GM19467 (cell line): ENCODE results near the gene HNRNPA0.
"Not testable (repeated sequence)": the region's sequence is repeated elsewhere in the genome, so short reads cannot be mapped to it uniquely, and the experiment has no call there.

Source experiments
- ATAC-seq: cut with Tn5 transposase; IDR thresholded peaks from one replicate; pipeline ENCODE4 v1.9.1; 2021; ENCODE audit warnings: mild to moderate bottlenecking, moderate library complexity; ENCODE audit not compliant: unreplicated experiment

HNRNPA0 gene

DNA sequence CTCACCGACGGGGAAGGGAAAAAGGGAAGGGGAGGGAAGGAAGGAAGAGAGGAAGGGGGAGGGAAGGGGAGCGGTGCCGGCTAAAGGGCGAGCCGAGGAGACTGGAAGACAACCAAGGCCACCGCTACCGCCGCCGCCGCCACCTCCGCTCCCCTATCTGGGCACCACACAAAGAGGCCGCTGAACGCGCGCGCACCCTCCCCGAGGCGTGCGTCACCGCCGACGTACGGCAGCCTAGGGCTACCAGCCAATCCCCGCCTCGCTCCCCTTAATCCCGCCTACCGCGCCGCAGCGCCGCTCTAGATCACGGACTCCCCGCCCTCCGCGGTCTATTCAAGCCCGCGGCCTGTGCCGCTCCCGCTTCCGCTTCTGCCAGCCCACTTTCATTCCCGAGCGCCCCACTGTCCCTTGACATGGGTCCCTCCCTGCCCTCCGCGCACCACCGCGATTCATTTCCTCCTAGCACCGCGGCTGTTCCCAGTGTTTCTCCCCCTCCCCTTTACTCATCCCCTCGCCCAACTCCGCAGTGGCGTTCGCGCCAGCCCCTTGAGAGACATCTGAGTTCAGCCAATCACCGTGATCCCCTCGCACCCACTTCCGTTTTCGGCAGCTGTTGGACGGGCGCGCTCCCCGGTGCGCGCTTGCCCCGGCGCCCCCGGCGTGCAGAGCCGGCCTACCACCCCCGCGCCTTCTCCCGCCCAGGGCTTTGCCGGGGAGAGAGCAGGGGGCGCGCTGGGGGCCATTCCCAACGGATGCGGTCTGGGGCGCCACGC is at the start of gene HNRNPA0:
TSS of gene HNRNPA0 (minus strand) at position 176 of the 773 bp plus-strand sequence. CDS start 297 bp downstream, outside the sequence.
- peak; percentile 77 for ATAC-seq

DNA sequence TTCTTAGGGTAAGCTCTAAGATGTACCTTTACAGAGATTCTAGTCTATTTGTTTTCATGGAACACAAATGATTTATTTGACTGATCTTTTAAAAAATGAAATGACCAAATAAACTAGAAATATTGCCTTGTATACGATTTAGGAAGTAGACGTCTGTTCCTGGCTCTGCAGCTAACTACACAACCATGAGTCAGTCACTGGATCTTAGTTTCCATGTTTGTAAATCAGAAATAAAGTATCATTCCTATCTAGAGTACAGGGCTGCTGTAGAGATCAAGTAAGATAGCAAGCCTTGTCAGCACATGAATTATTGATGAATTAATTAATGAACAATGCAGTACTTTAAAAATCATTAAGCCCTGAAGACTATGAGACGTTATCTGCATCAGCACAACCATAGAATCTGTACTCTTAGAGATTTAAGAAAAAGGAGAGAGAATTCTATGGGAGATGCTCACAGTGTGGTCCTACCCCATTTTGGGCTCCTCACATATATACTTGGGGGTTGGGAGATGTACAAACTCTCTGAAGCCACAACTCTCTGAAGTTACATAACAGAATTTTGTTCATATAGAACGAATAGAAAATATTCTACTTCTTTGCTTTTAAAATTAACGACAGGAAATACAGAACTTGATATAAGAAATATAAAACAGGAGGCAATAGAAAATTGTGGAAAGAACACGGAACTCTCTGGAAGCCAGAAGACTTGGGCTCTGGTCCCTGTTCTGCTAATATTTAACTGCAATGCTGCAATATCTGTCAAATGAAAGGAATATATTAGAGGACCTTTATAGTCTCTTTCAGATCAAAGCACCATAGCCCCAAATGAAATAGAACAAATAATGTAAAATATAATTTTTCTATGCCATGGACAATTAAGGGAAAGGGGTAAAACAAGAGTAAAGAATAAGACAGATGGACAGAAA is 48.4 kb upstream of the HNRNPA0 start:
- no peak for ATAC-seq

DNA sequence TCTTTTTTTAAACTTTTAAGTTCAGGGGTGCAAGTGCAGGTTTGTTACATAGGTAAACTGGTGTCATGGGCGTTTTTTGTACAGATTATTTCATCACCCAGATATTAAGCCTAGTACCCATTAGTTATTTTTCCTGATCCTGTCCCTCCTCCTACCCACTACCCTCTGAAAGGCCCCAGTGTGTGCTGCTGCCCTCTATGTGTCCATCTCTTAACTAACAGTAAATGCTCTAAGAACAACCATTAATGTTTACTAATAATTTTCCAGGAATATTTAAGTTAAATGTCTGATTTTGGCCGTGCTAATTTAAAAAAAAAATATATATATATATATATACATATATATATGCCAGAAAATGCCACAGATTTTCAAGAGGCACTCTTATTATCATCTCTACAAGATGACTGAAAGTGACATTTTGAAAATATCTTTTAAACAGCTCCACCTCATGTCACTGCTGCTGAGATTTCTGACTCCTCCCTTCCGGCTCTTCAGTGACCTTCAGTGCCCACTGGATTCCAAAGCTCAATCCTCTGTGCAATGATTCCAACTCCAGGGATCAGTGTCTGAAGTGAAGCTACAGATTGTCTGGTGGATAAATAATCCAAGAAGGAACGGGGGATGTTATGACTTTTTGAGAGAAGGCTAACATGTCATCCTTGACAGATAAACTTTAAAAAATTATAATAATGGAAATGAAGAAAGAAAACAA is 46.7 kb upstream of the HNRNPA0 start:
- no peak for ATAC-seq

DNA sequence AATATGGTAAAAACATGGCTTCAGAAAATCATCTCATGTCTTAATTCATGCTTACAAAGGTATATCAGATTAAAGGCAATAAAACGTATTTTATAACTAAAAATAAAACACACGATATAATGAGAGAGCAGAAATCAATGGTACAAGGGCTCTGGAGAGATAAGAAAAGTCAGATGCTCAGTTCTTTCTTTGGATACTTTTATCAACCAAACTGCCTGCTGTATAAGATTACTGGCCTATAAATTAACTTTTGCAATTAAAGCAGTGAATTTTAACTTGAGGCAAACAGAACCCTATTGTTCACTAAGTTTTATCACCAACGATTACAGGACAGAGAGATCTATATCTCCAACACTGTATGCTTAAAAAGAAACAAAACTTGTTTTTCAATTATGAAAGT is 42.1 kb upstream of the HNRNPA0 start:
- no peak for ATAC-seq

DNA sequence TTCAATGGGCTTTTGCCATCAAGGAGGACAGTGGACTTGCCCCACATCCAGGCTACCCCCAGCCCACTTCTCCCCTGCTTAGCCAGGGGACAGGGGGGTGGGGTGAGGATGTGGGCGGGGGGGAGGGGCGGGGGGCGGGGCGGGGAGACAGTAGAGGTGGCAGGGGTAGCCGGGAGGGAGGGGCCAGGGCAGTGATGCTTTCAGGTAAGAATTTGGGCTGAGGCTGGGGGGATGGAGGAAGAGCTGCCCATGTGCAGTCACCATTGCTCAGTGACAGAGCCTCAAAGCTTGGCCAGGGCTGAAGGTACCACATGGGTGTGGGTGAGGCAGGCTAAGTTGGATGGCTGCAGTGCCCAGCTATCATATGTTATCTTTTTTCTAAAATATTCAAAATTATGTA is 40.7 kb upstream of the HNRNPA0 start:
- no peak for ATAC-seq

DNA sequence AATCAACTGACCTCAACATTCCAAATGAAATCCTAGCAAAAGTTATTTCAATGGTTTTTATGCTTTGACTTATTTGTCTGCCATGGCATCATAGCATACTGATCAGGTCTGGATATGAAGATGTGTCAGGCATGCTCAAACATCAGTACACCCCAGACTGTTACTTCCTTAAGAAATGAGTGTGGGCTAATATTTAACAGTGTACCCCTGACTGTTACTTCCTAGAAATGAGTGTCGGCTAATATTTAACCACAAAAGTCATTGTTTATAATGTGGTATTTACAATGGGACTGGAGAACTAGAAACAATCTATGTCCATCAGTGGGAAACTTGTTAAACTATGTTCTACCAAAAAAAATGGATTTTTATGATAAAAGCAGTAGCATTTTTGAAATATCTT is 38.1 kb upstream of the HNRNPA0 start:
- peak; percentile 73 for ATAC-seq

DNA sequence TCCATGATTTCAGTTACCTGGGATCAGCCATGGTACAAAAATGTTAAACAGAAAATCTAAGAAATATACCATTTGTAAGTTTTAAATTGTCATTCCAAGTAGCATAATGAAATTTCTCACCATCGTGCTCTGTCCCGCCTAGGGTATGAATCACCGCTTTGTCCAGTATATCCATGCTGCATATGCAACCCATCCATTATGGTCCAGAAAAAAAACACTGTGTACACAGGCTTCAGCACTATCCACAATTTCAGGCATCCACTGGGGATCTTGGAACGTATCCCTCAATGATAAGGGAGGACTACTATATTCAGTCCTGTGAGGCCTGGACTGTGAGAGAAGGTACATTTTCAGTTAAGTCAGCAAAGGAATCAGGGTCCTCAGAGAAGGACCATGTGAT is 37.6 kb upstream of the HNRNPA0 start:
- ATAC-seq: no peak

DNA sequence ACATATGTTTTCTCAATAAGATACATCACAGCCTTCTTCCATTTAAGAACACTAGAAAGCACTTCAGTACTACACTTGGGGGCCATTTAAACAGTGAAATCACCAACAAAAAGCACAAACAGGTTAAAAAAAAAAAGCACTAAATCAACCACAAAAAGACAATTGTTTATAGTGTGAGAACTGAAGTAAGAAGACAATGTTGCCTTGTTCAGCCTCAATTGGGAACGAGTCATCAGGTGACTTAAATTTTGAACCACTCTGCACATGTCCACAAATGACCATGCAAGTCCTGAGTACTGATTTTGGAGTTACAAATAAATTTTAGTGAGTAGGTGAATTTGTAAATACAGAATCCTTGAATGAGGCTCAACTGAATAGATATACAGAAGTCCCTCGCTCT is 37.2 kb upstream of the HNRNPA0 start:
- no peak for ATAC-seq

DNA sequence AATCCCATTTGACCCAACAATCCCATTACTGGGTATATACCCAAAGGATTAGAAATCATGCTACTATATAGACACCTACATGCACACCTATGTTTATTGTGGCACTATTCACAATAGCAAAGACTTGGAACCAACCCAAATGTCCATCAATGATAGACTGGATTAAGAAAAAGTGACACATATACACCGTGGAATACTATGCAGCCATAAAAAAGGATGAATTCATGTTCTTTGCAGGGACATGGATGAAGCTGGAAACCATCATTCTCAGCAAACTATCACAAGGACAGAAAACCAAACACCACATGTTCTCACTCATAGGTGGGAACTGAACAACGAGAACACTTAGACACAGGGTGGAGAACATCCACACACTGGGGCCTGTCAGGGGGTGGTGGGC is 34.4 kb upstream of the HNRNPA0 start:
- ATAC-seq: not testable (repeated sequence)

DNA sequence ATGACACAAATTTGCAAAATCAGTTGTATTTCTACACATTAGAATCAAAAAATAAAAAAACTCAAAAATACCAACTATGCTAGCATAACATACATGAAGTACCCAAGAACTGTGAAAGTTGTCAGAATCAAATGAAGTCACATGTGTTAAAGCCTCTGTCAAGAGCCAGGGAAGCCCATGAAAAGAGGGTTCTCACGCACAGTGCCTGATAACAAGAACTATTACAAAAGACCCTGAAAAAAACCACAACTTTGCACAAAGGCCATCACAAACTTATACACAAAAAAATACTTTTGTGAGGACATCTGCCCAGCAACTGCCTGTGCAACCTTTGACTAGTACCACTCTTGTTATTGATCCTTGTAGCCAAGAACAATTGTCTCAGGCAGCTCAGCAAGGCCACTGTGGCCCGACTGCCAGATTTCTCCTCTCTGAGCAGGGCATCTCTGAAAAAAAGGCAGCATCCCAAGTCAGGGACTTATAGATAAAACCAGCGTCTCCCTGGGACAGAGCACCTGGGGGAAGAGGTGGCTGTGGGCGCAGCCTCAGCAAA is 28.9 kb upstream of the HNRNPA0 start:
- no peak for ATAC-seq

DNA sequence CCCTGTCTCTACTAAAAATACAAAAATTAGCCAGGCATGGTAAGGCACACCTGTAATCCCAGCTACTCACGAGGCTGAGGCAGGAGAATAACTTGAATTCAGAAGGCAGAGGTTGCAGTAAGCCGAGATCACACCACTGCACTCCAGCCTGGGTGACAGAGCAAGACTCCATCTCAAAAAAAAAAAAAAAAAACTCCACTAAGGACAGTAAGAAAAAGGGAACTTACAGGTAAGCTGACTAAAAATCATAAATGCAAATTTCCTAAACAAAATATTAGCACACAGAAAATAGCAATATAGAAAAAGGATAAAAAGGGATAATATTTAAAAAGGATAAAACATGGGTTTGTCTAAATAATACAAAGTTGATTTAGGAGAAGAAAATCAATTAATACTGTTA is 27.9 kb upstream of the HNRNPA0 start:
- ATAC-seq: no peak

DNA sequence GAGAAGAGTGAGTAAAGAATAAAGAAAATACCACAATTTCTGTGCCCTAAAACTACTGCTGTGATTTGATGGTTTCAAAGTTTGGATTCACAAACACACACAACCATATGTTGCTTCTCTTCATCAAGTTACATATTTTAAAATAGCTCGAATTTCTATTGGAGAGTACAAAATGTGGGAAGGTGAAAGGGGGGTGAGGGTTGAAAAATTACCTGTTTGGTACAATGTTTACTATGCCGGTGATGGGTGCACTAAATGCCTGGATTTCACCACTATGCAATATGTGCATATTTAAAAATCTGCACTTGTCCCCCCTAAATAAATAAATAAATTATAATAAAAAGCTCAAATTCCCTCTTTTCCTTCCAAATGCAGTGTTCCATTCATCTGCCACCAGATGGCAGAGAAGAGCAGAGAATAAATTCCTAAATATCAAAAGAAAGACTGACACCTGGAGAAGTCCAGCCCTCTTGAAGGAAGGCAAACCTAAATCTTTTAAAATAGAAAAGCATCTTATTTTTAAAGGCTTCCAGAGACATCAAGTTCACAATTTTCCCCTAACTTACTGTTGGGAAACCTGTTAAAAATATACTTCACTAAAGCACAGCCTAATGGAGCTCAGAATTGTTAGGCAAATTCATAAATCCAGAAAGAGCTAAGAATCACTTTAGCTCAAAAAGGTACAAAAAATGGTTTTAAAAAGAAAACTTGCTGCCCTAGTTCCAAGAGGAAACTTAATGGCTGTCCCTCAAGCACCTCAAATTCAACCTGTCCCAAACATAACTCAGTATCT is 24.8 kb upstream of the HNRNPA0 start:
- no peak for ATAC-seq

DNA sequence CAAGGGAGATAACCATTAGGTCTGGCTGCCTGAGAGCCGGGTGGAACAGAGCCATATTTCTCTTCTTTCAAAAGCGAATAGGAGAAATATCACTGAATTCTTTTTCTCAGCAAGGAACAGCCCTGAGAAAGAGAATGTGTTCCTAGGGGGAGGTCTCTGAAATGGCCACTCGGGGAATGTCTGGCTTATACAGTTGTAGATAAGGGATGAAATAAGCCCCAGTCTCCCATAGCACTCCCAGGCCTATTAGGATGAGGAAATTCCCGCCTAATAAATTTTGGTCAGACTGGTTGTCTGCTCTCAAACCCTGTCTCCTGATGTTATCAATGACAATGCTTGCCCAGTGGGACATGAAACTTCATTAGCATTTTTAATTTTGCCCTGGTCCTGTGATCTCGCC is 13.8 kb upstream of the HNRNPA0 start:
- ATAC-seq: not testable (repeated sequence)

DNA sequence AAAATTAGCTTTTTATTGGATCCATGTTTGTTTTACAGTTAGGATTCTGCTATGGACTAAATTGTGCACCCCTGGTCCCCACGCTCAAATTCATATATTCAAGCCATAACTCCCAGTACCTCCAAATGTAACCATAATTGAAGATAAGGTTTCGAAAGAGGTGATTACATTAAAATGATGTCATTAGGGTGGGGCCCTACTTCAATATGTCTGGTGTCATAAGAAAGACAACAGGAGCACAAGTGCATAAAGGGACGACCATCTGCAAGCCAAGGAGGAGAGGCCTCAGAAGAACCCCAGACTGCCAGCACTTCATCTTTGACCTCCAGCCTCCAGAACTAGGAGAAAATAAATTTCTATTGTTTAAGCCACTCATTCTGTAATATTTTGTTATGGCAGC is 7.4 kb upstream of the HNRNPA0 start:
- no peak for ATAC-seq

DNA sequence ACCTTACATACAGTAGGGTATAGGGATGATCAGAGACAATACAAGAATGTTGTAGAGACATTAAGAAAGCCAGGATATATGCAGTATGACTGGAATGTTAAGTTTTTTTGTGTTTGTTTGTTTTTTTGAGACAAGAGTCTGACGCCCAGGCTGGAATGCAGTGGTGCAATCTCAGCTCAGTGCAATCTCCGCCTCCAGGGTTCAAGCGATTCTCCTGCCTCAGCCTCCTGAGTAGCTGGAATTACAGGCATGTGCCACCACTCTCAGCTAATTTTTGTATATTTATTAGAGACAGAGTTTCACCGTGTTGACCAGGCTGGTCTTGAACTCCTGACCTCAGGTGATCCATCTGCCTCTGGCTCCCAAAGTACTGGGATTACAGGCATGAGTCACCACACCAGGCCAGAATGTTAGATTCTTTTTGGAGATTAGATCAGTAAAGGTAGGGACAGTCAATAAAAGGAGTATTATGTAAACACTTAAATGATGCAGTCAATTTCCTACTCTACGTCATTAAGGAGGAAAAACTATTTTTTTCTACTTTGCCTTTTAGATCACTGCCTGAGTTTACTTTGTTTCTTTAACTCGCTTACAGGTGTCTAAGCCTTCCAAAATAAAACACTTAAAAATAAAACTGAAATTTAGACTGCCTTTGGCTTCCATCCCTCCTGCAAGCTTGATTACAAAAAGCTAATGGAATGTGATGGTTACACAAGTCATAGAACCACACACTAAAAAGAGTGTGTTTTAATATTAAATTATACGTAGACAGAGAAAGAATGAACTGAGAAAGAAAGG is 6.8 kb upstream of the HNRNPA0 start:
- ATAC-seq: no peak

DNA sequence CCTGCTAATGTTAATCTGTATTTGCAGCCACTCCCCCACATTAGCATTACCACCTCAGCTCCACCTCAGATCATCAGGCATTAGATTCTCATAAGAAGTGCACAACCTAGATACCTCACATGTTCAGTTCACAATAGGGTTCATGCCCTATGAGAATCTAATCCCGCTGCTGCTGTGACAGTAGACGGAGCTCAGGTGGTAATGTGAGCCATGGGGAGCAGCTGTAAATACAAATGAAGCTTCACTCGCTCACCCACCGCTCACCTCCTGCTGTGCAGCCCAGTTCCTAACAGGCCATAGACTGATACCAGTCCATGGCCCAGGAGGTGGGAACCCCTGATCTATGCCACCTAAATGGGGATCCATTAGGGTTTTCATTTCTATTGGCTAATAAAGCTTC is 6.1 kb upstream of the HNRNPA0 start:
- ATAC-seq: no peak

DNA sequence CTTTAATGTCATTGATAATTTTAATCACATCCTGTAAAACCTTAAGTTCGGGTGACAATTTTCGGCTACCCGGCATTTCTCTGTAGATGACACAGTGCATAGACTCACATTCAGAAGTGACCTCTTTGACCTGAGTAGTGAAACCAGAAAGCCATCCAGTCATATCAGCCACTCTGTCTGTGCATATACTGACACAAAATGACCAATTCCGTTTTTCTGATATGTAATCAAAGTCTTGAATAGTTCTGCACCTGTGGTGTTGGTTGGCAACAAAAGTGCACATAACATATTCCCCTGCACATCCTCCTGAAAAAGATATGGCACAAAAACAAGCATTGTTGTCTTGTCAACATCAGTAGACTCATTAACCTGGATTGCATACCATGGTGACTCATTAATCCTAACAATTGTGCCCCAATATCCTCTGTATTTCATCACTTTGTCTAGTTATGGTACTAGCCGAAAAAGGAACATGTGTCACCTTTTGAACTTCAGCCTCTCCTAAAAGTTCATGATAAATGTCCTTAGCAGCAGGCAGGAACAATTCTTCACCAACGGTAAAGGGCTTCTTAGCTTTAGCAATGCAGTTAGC is 4.6 kb upstream of the HNRNPA0 start:
- peak; percentile 27 for ATAC-seq

DNA sequence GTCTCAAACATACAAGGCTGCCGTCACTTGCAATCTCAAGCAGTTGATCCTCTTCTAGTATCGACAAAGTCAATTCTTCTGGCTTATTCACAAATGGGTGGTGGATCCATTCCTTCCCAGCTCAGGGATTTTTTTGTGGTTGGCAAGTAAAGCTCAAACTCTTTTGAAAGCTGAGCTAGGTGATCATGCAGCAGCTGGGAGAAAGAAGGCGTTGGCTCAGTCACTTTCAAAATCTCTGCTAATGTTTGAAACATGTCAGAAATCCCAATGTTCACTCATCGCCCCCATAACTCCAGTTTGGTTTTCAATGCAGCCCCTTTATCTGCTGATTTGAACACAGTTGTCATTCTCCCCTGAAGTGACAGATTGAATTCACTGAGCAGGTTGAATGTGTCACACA is 4.0 kb upstream of the HNRNPA0 start:
- ATAC-seq: no peak

DNA sequence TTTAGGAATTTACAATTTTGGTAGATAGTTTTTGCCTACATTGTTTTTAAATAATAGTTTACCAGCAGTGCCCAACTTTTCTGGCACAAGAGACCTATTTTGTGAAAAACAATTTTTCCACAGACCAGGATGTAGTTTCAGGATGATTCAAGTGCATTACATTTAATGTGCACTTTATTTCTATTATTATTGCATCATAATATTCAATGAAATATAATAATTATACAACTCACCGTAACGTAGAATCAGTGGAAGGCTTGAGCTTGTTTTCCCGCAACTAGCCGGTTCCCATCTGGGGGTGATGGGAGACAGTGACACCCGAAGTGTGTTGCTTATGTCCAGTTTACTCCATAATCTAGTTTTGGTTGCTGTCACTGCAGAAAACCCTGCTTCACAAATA is 3.5 kb upstream of the HNRNPA0 start:
- no peak for ATAC-seq
